Activated T-helper 1 cell treated with Interleukin-2 at 50 U/mL for 16 hours (primary cell): ENCODE results near the gene SOHLH2.

ENCODE experiments used
- DNase-seq: peaks from one replicate; pipeline ENCODE4 v3.0.0-alpha.2; 2020; ENCODE audit warnings: low read depth

Gene SOHLH2

DNA sequence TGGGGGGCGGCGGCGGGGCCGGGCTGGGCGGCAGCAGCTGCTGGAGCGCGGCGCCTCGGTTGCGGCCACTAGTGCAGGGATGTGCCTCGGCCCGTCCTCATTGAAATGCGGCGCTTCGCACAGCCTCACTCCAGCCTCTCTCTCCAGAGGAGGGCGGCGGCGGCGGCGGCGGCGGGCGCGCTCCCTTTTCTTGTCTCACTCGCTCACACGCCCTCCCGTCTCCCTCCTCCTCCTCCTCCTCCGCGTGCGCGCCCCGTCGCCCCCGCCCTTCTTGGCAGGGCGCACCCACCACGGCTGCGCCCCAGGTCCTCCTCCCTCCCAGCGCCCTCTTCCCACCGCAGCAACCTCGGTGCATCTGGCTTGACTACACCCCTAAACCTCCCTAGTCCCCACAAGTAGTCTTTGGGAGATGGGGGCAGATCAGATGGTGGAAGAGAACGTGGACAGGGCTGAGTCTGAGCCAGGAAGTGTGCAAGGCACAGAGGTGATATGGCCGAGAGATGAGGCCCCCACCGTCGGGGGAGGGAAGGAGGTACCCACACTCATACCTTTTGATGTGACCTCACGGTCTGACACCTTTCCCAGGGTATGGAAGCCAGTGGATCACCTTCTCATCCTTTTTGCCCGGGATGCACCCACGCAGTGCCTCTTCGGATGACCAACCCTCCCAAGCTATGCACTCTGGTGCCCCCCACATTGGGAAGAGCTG is 83.0 kb downstream of the SOHLH2 start, which contains the start of gene DCLK1:
Gene DCLK1 (minus strand): TSS at position 161 of the 709 bp plus-strand sequence.
- no peak for DNase-seq

DNA sequence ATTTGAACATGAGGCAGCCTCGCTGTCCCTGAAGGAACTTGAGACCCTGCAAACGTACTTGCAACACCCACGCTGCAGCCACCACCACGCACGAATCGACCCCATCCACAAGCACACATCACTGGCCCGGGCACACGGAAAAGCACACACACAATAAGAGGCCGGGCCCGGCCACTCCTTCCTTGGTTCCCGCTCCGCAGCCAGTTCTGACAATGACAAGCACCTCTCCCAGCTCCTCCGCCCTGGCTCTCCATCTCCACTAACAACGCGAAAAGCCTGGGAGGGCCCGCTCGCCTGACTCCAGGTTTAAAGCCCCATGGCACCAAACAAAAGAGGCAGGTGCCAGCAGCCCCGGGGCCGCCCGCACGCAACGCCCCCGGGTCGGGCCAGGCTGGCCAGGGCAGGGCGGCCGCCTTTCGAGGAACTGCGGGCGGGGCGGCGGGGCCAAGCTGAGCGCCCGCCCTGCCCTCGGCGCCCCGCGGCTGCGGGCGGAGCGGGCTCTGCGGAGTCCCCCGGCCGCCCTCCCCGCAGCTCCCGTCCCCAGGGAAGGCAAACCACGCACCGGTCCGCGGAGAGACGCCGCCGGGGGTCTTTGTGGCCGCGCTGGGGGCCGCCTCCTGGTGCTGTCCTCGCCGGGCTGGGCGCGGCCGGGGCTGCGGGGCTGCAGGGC is 83.7 kb downstream of the SOHLH2 start:
- DNase-seq, result no peak

DNA sequence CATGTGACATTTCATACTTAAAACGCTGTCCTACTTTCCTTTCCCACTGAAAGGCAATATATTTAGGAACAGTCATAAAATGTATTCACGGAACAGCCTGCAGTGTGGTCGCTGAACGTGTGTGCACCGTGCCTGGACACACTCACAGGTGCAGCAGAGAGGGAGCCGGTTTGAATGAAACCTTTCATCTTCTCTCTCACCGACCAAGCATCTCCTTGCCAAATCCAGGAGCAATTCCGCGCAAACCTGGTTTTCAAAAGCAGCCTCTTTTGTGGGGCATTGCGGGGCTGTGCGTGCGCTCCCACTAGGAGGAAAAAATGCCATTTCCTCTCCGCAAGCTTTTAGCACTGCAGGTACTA is 84.2 kb downstream of the SOHLH2 start:
- DNase-seq, result no peak

DNA sequence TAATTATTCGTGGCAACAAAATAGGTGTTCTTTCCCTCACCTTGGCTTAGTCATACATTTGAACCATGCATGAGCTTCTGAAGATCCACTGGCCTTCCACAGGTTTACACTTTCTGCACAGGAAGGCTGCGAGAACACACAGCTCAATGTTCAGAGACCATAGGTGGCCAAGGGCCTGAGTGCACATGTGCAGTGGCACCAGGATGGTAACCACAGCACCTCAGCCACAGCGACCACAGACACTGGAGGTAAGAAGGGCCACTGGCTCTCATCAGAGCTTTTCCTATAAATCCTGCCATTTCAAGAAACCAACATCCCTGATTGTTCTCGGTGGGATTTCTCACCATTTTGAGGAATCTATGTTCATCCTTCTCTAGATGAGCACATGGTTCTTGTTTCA is 84.8 kb downstream of the SOHLH2 start:
- DNase-seq, result no peak

DNA sequence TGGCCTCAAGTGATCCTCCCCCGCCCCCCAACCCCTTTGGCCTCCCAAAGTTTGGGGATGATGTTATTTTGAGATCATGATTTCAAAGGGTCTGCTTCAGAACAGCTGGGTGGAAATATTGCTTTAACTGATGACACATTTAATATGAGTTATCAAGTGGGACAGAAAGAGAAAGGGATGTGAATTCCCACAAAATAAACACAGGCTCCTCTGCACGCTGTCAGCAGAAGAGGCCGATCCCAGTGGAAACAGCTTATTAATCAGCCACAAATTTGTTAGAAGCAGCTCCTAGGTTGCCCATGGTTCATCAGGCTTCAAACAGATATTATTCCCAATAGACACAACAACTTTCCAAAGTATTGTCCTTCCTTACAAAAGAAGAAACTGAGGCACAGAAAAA is 87.9 kb downstream of the SOHLH2 start:
- DNase-seq, result no peak

DNA sequence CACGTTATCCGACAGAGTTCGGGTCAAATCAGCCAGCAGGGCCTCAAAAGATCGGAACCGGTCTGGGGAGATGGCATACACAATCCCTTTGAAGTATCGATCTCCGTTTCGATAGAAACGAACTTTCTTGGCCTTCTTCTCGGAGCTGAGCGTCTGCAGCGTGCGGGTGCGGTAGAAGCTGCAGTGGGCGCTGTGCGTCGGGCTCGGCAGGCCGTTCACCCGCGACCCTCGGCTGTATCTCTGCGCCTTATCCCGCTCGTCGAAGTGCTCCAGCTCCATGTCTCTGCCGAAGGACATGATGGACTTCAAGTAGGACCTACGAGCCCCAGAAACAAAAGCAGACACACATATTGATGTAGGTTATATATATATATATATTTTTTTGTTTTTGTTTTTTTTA is 88.5 kb downstream of the SOHLH2 start:
- DNase-seq, result no peak

DNA sequence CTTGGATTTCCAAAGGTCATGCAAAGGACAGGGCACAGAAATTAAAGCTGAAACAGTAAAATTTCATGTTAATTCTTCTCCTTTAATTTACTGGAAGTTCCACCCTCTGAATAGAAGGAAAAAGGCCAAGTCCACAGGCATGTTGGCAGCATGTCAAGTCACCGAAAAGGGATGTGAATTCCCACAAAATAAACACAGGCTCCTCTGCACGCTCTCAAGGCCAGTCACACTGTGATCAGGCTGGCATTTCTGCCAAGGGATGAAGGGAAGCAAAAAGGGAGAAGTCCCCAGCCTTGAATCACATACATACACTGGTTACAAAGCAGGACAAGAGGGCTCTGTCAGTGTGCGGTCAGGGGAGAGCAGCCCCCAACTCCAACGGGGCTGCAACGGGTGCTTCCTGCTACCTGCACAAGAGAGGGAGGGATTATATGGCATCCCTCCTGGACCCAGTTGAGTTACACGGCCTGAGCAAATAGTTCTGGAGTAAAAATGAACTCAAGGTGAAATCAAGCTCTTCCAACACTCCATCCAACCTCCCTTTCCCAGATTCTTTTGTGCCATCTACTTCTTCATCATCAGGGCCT is 90.0 kb downstream of the SOHLH2 start:
- no peak for DNase-seq
